Osteocyte (in vitro differentiated cells): ENCODE data around the gene DSE. TPM values are rescaled to one million over a fixed set of nuclear protein-coding genes. Genes with fewer than 3 reads are reported as not detected.
A peak's percentile ranks its signal among the peaks of the same experiment; 100 is the strongest.

Source experiments
- DNase-seq: peaks from one replicate; pipeline ENCODE4 v3.0.0; 2021; ENCODE audit warnings: mixed read lengths; ENCODE audit not compliant: unreplicated experiment; ENCODE audit errors: extremely low spot score
- H3K27ac Mint-ChIP-seq: one replicate; pipeline ENCODE4 v1.8.0; 2021; ENCODE audit warnings: mild to moderate bottlenecking, mixed read lengths; ENCODE audit not compliant: unreplicated experiment
- H3K27me3 Mint-ChIP-seq: one replicate; pipeline ENCODE4 v1.8.0; 2021; ENCODE audit warnings: mixed read lengths; ENCODE audit not compliant: unreplicated experiment
- H3K36me3 Mint-ChIP-seq: one replicate; pipeline ENCODE4 v1.8.0; 2021; ENCODE audit warnings: mixed read lengths; ENCODE audit not compliant: unreplicated experiment
- H3K4me1 Mint-ChIP-seq: one replicate; pipeline ENCODE4 v1.8.0; 2021; ENCODE audit warnings: mixed read lengths; ENCODE audit not compliant: unreplicated experiment
- H3K4me3 Mint-ChIP-seq: one replicate; pipeline ENCODE4 v1.8.0; 2021; ENCODE audit warnings: mild to moderate bottlenecking, moderate library complexity, mixed read lengths; ENCODE audit not compliant: unreplicated experiment
- H3K9me3 Mint-ChIP-seq: one replicate; pipeline ENCODE4 v1.8.0; 2021; ENCODE audit warnings: mixed read lengths; ENCODE audit not compliant: unreplicated experiment
- total RNA-seq: library from RNA; stranded (reverse); gene quantifications from 2 replicates; pipeline ENCODE4 v1.2.1, GENCODE V29; 2021
- TF ChIP-seq, protein P1 (sequence below): fragments of 200-600 bp; sonication (generic); IDR thresholded peaks from 2 replicates; pipeline ENCODE4 v1.5.0; 2021; ENCODE audit warnings: antibody characterized with exemption, mild to moderate bottlenecking, moderate library complexity

Gene DSE
- total RNA-seq, 1 donor from 2014 or later: 67.1 TPM

DNA sequence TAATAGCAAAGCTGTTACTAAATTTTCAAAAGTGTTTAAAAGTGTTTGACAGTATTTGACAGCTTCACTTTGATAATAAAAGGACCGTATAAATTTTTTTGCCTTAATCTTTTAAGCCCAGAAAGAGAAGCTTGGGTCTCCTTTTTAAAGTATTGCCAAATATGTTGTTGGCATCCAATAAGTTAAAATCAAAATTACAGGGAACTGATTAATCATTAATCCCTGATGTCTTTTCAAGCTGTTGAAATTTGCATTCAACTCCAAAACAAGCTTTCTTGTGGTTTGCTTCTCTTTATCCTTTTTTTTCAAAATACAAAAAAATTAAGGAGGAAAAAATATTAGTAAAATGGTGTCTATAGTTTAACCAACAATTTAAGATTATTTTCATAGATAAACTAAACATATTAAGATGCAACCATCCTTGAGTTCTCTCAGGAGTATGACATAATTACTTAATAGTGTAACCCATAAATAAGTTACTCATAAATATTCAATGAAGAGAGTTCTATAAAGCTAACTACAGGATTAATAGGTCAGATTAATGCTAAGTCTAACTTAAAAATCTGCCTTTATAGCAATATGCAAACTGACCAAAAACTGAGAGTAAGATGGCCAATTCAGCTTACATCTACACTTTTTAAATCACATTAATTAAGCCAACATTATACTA, 63.4 kb downstream of the DSE start:
- TF ChIP-seq, protein P1, sequence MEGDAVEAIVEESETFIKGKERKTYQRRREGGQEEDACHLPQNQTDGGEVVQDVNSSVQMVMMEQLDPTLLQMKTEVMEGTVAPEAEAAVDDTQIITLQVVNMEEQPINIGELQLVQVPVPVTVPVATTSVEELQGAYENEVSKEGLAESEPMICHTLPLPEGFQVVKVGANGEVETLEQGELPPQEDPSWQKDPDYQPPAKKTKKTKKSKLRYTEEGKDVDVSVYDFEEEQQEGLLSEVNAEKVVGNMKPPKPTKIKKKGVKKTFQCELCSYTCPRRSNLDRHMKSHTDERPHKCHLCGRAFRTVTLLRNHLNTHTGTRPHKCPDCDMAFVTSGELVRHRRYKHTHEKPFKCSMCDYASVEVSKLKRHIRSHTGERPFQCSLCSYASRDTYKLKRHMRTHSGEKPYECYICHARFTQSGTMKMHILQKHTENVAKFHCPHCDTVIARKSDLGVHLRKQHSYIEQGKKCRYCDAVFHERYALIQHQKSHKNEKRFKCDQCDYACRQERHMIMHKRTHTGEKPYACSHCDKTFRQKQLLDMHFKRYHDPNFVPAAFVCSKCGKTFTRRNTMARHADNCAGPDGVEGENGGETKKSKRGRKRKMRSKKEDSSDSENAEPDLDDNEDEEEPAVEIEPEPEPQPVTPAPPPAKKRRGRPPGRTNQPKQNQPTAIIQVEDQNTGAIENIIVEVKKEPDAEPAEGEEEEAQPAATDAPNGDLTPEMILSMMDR: no peak
- Mint-ChIP-seq H3K4me1 (peaks cover 18% of the 10 kb centered on the region), H3K4me3 (no peak overlapping the region), H3K27me3 (no peaks in the 10 kb centered on the region), H3K36me3 (peaks cover 37% of the 10 kb centered on the region), H3K9me3 (no peaks in the 10 kb centered on the region), H3K27ac (no peak overlapping the region)
- DNase-seq: no peak

DNA sequence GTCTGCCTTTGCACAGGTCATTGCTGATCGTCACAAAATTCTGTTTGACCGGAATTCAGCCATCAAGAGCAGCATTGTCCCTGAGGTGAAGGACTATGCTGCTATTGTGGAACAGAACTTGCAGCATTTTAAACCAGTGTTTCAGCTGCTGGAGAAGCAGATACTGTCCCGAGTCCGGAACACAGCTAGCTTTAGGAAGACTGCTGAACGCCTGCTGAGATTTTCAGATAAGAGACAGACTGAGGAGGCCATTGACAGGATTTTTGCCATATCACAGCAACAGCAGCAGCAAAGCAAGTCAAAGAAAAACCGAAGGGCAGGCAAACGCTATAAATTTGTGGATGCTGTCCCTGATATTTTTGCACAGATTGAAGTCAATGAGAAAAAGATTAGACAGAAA, 65.8 kb downstream of the DSE start:
- Mint-ChIP-seq H3K4me3 (no peak overlapping the region), H3K36me3 (peaks cover 30% of the 10 kb centered on the region), H3K4me1 (peaks cover 35% of the 10 kb centered on the region), H3K9me3 (no peaks in the 10 kb centered on the region), H3K27me3 (no peaks in the 10 kb centered on the region), H3K27ac (no peak overlapping the region)
- no peak for DNase-seq
- TF ChIP-seq, protein P1: no peak

DNA sequence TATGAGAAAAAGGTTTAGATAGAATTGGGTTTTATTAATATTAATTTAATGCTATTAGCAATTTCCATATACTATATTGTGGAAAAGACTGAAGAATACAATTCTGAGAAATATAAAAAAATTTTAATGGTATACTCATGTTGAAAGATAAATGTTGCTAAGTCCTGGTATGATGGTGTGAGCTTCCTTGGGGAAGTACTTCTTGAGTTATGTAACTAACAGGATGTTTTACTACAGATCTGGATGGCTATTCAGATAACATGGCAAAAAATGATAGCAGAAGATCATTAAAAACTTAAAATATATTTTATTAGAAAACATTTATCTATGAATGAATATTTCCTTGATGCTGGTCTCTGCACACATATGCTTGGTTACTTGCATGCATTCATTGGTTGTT, 66.9 kb downstream of the DSE start:
- Mint-ChIP-seq H3K36me3 (peaks cover 28% of the 10 kb centered on the region), H3K9me3 (no peaks in the 10 kb centered on the region), H3K4me1 (peaks cover 45% of the 10 kb centered on the region), H3K27ac (no peak overlapping the region), H3K4me3 (no peak overlapping the region), H3K27me3 (no peaks in the 10 kb centered on the region)
- TF ChIP-seq, protein P1: no peak
- DNase-seq: no peak

DNA sequence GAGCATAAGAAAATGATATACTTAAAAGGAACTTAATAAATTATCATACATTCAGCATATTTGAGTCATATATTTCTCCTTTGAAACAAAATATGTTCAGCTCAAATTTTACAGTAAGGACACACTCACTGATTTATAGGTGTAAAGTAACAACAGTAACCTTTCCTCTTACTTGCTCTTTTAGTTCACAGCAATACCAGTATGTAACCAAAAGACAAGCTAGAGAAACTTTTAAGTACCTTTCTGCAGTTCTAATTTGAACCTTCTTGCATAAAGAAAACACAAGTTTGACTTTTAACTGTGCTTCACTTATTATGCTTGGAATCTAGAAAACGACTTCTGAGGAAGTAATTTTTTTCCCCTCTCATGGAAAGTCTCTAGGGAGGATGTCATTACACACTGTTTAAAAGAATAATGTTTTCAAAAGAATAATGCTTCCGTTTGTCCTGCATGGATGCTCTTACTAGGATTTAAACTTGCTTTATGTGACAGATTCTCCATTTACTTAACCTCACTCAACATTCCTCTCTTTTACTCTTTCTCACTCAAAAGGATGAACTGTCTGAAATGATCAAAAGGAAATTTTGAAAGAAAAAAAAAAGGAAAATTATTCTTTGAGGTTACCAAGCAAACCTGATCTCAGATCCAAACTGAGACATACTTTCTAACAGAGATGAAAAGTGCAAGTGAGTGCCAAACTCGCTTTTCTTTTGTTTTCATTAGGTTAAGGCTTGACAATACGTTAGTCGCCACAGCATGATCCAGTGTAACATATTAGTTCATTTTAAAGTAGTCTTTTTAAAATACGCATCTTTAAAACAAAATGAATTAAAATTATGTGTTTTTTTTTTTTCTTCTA, 68.1 kb downstream of the DSE start:
- H3K4me1 Mint-ChIP-seq: peaks cover 56% of the 10 kb centered on the region
- no peaks in the 10 kb centered on the region for H3K9me3 Mint-ChIP-seq
- peak overlapping the region; percentile 41 for H3K4me3 Mint-ChIP-seq

More for the DNA sequence above, 68.1 kb downstream of the DSE start:
- TF ChIP-seq, protein P1: no peak
- Mint-ChIP-seq H3K36me3 (peaks cover 21% of the 10 kb centered on the region), H3K27me3 (no peaks in the 10 kb centered on the region), H3K27ac (peak overlapping the region; percentile 88)
- DNase-seq: no peak
